Skin epidermis (tissue), 12 donors: ENCODE results near the gene PKP3.
"Not testable (repeated sequence)": the region's sequence is repeated elsewhere in the genome, so short reads cannot be mapped to it uniquely, and the experiment has no call there.

Source experiments
- H3K27ac ChIP-seq, 21 experiments: fragments of 200-600 bp; sonication (generic) in 11 of 21; one replicate each; pipeline ENCODE4 v1.5.0; 2020; ENCODE audit warnings: mild to moderate bottlenecking in 3 of 21, inconsistent platforms in 2 of 21, moderate library complexity in 2 of 21
- H3K4me3 ChIP-seq, 7 experiments: fragments of 200-600 bp; sonication (generic) in 2 of 7; one replicate each; pipeline ENCODE4 v1.5.0; 2020; ENCODE audit warnings: inconsistent platforms in 2 of 7, mild to moderate bottlenecking in 2 of 7, moderate library complexity in 1 of 7

Gene PKP3

GRCh38 chr11:434999-435740, 41.2 kb downstream of the PKP3 start:
- H3K4me3 ChIP-seq, H3K27ac ChIP-seq: not testable (repeated sequence)

GRCh38 chr11:437228-437870, 43.3 kb downstream of the PKP3 start:
- Histone ChIP-seq H3K27ac (no peak overlapping the region), H3K4me3 (no peak overlapping the region)

- H3K27ac ChIP-seq, result no peak overlapping the region
- H3K4me3 ChIP-seq, result no peak overlapping the region
Observed at GRCh38 chr11:438101-438844, 44.3 kb downstream of the PKP3 start.

GRCh38 chr11:439315-440064, 45.5 kb downstream of the PKP3 start:
- H3K4me3 ChIP-seq, result no peak overlapping the region
- H3K27ac ChIP-seq, result no peak overlapping the region

GRCh38 chr11:440065-441042, 46.3 kb downstream of the PKP3 start:
- Histone ChIP-seq H3K4me3 (peak overlapping the region in 4 of 7 experiments; percentile 51 to 59 (median 58)), H3K27ac (no peak overlapping the region)

GRCh38 chr11:441043-441417, 47.0 kb downstream of the PKP3 start:
- Histone ChIP-seq H3K27ac (peak overlapping the region in 11 of 21 experiments; percentile 75 to 90 (median 80)), H3K4me3 (peak overlapping the region; percentile 39 to 59 (median 51))

GRCh38 chr11:441418-442274, 47.6 kb downstream of the PKP3 start, which contains the start of gene ANO9:
Gene ANO9, minus strand, starts transcription at chr11:442011. Its CDS starts 85 bp downstream, at chr11:441926.
- H3K27ac ChIP-seq, result peak within 1 kb of the TSS in 19 of 21 experiments; percentile 28 to 90 (median 78)
- peak within 1 kb of the TSS; percentile 39 to 59 (median 51) for H3K4me3 ChIP-seq

GRCh38 chr11:442611-443081, 48.6 kb downstream of the PKP3 start:
- Histone ChIP-seq H3K27ac (no peak overlapping the region), H3K4me3 (no peak overlapping the region)

GRCh38 chr11:443542-444199, 49.7 kb downstream of the PKP3 start:
- peak overlapping the region in 4 of 21 experiments; percentile 2 to 61 (median 26) for H3K27ac ChIP-seq
- no peak overlapping the region for H3K4me3 ChIP-seq

GRCh38 chr11:444396-445144, 50.6 kb downstream of the PKP3 start:
- no peak overlapping the region for H3K4me3 ChIP-seq
- peak overlapping the region in 5 of 21 experiments; percentile 2 to 61 (median 47) for H3K27ac ChIP-seq

GRCh38 chr11:445765-446588, 52.0 kb downstream of the PKP3 start:
- no peak overlapping the region for H3K4me3 ChIP-seq
- H3K27ac ChIP-seq, result peak overlapping the region in 1 of 21 experiments; percentile 19

- Histone ChIP-seq H3K27ac (peak overlapping the region in 1 of 21 experiments; percentile 19), H3K4me3 (no peak overlapping the region)
Observed at GRCh38 chr11:446891-447290, 52.9 kb downstream of the PKP3 start.

GRCh38 chr11:447923-448731, 54.1 kb downstream of the PKP3 start:
- Histone ChIP-seq H3K4me3 (peak overlapping the region; percentile 40 to 59 (median 54)), H3K27ac (peak overlapping the region; percentile 43 to 93 (median 88))
